D721Med (cell line): ENCODE measurements around the gene GGT1.
"Not testable (repeated sequence)": the region's sequence is repeated elsewhere in the genome, so short reads cannot be mapped to it uniquely, and the experiment has no call there.

Source experiments
- DNase-seq: peaks from one replicate; pipeline ENCODE4 v3.0.0; 2011; ENCODE audit warnings: low spot score; ENCODE audit not compliant: insufficient read length
- FAIRE-seq: peaks from 2 replicates; lab custom pipeline; 2011; peaks lifted over from hg19 to GRCh38; lab: Jason Lieb, UNC
- TF ChIP-seq, protein P1 (sequence below): IDR thresholded peaks from 2 replicates; pipeline ENCODE4 v1.5.1; 2012; ENCODE audit warnings: mild to moderate bottlenecking, control low read depth; ENCODE audit not compliant: insufficient read depth; ENCODE audit errors: missing control alignments

The GGT1 gene

DNA sequence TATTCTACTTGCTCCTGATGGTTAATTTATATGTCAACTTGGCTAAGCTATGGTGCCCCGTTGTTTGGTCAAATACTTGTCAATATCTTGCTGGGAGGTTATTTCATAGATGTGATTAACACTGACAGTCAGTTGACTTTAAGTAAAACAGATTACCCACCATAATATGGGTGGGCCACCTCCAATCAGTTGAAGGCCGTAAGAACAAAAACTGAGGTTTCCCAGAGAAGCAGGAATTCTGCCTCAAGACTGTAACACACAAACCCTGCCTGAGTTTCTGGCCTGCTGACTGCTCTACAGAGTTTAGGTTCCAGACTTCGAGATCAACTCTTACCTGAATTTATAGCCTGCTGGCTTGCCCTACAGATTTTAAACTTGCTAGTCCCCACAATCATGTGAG, 33.5 kb downstream of the GGT1 start:
- not testable (repeated sequence) for FAIRE-seq

DNA sequence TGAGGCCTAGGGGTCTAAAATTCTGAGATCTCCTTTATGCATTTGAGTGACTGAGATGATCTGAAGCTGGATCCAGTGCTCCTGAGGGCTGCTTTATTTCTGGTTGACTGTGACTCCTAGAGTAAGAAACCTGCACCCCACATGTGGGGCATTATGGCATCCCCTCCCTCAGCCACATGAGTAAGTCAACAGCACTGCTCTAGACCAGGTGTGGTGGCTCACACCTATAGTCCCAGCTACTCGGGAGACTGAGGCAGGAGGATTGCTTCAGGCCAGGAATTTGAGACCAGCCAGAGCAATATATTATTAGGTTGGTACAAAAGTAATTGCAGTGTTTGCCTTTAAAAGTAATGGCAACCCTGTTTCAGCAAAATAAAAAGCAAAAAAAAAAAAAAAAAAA, 39.3 kb downstream of the GGT1 start:
- not testable (repeated sequence) for DNase-seq, FAIRE-seq

More for the DNA sequence above, 33.5 kb downstream of the GGT1 start:
- not testable (repeated sequence) for DNase-seq

DNA sequence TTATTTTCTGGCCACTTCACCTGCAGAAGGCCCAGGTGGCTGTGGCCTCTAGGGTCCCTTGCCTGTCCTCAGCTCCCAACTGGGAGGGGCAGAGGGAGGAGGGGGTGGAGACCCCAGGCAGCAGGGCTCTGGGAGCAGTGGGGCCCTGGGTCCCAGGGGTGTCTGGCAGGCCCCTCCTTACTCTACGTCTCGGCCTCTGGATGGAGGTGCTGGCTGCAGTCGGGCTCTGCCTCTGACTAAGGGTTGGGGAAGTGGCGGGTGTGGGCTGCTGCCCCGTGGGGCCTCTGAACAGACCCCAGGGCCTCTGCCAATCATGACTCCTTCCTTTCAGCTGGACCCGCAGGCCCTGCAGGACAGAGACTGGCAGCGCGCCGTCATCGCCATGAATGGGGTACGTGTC, 41.4 kb downstream of the GGT1 start:
- DNase-seq: not testable (repeated sequence)

DNA sequence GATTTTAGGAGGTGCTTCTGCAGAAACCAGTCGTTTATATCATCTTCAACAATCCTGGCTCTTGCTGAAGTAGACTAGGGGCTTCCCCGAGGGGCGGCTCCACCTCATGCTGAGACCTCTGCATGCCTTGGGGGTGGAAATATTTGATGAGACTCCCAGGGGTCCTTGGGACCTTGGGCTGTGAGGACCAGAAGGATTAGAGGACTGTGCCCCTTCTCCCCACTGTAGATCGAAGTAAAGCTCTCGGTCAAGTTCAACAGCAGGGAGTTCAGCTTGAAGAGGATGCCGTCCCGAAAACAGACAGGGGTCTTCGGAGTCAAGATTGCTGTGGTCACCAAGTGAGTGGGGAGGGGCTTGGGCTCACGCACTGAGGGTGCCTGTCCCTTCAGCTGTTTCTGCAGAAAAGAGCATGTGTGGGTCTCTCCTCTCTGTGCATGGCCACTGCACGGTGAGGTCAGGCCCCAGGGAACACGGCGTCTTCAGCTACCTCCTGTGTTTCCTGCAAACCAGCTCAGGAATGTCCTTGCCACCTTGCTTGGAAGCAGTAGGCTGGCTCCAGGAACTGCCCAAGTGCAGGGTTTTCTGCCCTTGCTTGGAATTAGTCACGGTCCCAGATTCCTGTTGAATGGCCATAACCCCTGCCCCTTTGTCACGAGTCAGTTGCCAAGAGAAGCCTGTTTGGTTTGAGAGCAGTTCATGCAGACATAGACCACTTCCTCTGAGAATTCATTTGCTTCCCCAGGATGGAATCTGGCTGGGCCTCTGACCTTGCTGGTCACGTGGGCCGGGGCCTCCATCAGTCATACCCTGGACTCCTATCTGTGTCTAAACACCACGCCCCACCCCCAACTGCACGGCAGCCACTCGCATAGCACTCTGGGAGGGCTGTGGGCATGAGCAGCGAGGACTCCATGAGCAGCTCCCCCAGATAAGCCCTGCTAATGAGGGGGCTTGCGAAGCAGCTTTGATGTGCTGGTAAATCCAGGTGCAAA, 42.7 kb downstream of the GGT1 start:
- DNase-seq, FAIRE-seq: not testable (repeated sequence)

More for the DNA sequence above, 41.4 kb downstream of the GGT1 start:
- not testable (repeated sequence) for FAIRE-seq

DNA sequence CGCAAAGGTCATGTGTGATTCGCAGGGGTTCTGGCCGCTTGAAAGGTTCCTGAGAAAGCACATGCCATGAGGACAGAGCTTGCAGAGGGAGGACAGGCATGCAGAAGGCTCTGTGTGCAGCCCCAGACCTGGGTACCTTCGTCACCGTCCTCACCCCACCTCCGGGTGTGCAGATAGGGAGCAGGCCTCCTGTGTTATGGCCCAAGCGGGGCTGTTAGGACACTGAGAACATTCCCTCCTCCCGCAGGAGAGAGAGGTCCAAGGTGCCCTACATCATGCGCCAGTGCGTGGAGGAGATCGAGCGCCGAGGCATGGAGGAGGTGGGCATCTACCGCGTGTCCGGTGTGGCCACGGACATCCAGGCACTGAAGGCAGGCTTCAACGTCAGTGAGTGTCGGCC, 43.8 kb downstream of the GGT1 start:
- DNase-seq, FAIRE-seq: not testable (repeated sequence)

DNA sequence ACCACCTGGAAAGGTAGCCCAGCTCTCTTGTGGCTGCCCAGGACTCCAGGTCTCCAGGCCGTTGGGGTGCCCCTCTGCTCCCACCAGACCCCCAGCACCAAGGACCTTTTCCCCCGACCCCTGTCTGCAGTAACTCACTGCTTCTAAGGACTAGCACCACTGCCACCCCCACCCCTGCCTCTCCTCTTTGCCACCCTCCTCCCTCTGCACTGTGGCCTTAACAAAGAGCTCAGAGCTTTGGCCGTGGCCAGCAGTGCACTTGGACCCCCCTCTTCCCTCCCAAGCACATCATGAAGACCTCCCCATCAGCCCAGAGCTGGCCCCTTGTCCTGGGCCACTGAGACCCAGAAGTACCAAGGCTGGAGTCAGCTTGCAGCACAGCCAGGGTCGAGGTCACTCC, 46.4 kb downstream of the GGT1 start:
- FAIRE-seq, DNase-seq: not testable (repeated sequence)

DNA sequence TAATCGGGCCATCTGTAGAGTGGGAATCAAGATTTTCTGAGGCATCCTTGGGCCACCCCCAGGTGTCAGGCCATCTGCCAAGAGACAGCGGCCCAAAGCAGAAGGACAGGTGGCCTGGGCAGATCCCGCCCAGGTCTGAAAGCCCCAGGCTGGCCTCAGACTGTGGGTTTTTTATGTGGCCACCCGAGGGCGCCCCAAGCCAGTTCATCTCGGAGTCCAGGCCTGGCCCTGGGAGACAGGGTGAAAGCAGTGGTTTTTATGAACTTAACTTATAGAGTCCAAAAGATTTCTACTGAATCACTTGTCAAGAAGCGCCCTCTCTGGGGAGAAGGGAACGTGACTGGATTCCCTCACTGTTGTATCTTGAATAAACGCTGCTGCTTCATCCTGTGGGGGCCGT, 47.9 kb downstream of the GGT1 start:
- DNase-seq, FAIRE-seq: not testable (repeated sequence)
- TF ChIP-seq, protein P1, sequence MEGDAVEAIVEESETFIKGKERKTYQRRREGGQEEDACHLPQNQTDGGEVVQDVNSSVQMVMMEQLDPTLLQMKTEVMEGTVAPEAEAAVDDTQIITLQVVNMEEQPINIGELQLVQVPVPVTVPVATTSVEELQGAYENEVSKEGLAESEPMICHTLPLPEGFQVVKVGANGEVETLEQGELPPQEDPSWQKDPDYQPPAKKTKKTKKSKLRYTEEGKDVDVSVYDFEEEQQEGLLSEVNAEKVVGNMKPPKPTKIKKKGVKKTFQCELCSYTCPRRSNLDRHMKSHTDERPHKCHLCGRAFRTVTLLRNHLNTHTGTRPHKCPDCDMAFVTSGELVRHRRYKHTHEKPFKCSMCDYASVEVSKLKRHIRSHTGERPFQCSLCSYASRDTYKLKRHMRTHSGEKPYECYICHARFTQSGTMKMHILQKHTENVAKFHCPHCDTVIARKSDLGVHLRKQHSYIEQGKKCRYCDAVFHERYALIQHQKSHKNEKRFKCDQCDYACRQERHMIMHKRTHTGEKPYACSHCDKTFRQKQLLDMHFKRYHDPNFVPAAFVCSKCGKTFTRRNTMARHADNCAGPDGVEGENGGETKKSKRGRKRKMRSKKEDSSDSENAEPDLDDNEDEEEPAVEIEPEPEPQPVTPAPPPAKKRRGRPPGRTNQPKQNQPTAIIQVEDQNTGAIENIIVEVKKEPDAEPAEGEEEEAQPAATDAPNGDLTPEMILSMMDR: peak; percentile 14

DNA sequence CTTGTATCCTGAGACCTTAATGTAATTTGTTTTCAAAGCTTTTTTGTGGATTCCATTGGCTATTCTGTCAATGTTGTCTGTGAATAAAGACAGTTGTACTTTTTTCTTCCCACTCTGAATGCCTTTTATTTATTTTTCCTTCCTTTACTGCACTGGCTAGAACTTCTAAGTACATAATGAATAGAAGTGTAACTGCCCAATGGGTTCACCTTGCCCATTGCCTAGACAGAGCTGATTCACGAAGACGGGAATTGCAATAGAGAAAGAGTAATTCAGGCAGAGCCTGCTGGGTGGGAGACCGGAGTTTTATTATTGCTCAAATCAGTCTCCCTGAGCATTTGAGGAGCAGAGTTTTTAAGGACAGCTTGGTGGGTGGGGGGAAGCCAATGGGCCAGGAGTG, 62.4 kb downstream of the GGT1 start:
- DNase-seq, FAIRE-seq: not testable (repeated sequence)

DNA sequence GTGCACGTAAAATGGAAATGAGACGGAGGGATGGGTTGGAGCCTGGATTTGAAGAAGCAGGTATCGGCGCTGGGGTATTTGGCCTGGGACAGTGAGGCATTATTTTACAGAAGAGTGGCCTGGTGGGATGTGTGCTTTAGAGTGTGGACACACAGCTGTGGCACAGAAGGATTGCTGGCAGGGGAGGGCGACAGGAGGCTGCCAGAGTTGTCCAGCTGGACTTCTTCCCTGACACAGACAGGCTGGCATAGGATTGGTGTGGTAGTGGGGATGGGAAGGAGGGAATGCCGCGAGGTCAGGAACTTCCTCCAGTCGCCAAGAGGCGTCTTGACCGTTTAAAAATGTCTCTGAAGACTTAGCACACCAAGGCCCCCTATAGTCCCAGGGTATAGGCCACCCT, 64.9 kb downstream of the GGT1 start:
- FAIRE-seq, DNase-seq: not testable (repeated sequence)

DNA sequence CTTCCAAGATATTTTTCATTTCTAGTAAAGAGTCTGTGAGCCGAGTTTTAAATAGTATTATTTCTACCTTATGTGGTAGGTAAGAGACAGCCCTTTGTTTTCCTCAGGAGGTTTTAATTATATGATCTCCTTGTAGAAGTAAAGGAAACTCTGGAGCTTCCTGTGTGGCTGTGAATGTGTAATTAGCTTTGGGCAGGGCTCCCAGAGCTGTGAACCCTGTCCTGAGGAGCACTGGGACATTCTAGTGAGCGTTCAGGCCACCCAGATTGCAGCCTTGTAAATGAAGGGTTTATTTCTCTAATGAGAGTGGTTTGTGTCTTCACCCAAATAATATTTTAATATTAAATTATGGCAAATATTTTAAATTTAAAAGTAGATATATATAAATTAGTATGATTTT, 69.5 kb downstream of the GGT1 start:
- not testable (repeated sequence) for FAIRE-seq, DNase-seq
